ENCODE measurements around the gene OR12D1. TPM values are rescaled to one million over a fixed set of nuclear protein-coding genes. Genes with fewer than 3 reads are reported as not detected.

OR12D1 gene
- polyA plus RNA-seq, 2 donors, result not detected

DNA sequence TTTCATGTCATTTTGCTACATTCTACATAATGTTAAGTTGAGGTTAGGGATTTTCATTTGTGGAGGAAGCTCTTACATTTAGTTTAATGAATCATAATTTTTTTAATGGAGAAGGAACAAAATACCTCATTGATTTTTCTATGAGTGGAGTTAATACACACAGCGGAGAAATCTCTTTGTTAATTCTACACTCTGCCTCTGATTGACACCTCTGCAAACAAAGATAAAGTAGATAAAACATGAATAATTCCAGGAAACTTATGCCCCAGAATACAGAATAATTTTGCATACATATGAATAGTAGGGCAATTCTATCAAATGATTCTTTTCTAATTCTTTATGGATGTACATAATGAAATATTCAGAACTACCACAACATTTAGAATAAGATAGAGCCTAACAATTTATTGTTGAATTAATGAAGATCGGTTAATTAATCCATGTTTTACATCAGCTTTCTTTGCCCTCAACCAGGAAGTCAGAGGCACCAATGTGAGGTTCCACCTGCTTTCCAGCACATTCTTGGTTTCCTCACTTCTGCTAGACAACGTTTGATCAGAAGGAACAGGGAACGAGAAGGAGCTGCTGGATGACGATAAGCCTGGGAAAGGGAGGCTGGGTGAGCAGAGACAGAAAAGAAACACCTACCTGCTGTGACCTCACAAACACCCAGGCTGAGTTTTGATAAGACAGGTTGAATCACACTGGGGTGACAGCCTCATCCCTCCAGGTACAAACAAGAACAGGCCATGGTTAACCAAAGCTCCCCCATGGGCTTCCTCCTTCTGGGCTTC is 46.5 kb downstream of the OR12D1 start:
- H3K4me1 ChIP-seq (ENCODE audit: control insufficient read depth in 2 of 2, insufficient read depth in 2 of 2, low read length in 1 of 2), result no peaks in the 10 kb centered on the region
- H3K9me3 ChIP-seq (ENCODE audit: control insufficient read depth in 2 of 2, insufficient read depth in 1 of 2, low read depth in 1 of 2, low read length in 1 of 2), result no peaks in the 10 kb centered on the region
- H3K27me3 ChIP-seq (ENCODE audit: control insufficient read depth in 1 of 2, insufficient read depth in 2 of 2, low read length in 2 of 2), result no peaks in the 10 kb centered on the region
- H3K27ac ChIP-seq (ENCODE audit: low read depth in 2 of 2, low read length in 1 of 2), result no peak overlapping the region
- WGBS, 2 donors, result 63 to 65% methylated on average over 5 of the region's 5 CpGs
- no peaks in the 10 kb centered on the region for H3K36me3 ChIP-seq (ENCODE audit: control insufficient read depth in 2 of 2, insufficient read depth in 2 of 2, low read length in 1 of 2)
- H3K4me3 ChIP-seq (ENCODE audit: low read depth in 1 of 2, low read length in 2 of 2), result no peak overlapping the region

DNA sequence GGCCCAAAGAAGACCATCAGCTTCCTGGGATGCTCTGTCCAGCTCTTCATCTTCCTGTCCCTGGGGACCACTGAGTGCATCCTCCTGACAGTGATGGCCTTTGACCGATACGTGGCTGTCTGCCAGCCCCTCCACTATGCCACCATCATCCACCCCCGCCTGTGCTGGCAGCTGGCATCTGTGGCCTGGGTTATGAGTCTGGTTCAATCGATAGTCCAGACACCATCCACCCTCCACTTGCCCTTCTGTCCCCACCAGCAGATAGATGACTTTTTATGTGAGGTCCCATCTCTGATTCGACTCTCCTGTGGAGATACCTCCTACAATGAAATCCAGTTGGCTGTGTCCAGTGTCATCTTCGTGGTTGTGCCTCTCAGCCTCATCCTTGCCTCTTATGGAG is 47.3 kb downstream of the OR12D1 start:
- no peaks in the 10 kb centered on the region for H3K4me1 ChIP-seq (ENCODE audit: control insufficient read depth in 2 of 2, insufficient read depth in 2 of 2, low read length in 1 of 2)
- no peaks in the 10 kb centered on the region for H3K27me3 ChIP-seq (ENCODE audit: control insufficient read depth in 1 of 2, insufficient read depth in 2 of 2, low read length in 2 of 2)
- no peaks in the 10 kb centered on the region for H3K36me3 ChIP-seq (ENCODE audit: control insufficient read depth in 2 of 2, insufficient read depth in 2 of 2, low read length in 1 of 2)
- WGBS, 2 donors, result 80% methylated on average over 6 of the region's 6 CpGs
- no peak overlapping the region for H3K27ac ChIP-seq (ENCODE audit: low read depth in 2 of 2, low read length in 1 of 2)
- H3K9me3 ChIP-seq (ENCODE audit: control insufficient read depth in 2 of 2, insufficient read depth in 1 of 2, low read depth in 1 of 2, low read length in 1 of 2), result no peaks in the 10 kb centered on the region
- H3K4me3 ChIP-seq (ENCODE audit: low read depth in 1 of 2, low read length in 2 of 2), result no peak overlapping the region

DNA sequence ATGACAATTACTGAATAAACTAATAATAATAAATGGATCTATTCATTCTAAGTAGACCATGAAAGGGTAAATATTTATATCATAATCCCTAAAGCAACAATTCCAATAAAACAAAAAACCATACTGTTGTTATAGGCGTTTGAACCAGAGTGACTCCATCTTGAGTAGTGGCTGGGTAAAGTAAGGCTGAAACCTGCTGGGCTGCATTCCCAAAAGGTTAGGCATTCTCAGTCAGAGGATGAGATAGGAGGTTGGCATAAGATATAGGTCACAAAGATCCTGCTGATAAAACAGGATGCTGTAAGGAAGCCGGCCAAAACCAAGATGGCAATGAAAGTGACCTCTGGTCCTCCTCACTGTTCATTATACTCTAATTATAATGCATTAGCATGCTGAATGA is 50.6 kb downstream of the OR12D1 start:
- 54 to 58% methylated on average over 2 of the region's 2 CpGs for WGBS, 2 donors
- Histone ChIP-seq H3K4me1 (ENCODE audit: control insufficient read depth in 2 of 2, insufficient read depth in 2 of 2, low read length in 1 of 2) (no peaks in the 10 kb centered on the region), H3K27me3 (ENCODE audit: control insufficient read depth in 1 of 2, insufficient read depth in 2 of 2, low read length in 2 of 2) (no peaks in the 10 kb centered on the region), H3K4me3 (ENCODE audit: low read depth in 1 of 2, low read length in 2 of 2) (no peak overlapping the region), H3K36me3 (ENCODE audit: control insufficient read depth in 2 of 2, insufficient read depth in 2 of 2, low read length in 1 of 2) (no peaks in the 10 kb centered on the region), H3K9me3 (ENCODE audit: control insufficient read depth in 2 of 2, insufficient read depth in 1 of 2, low read depth in 1 of 2, low read length in 1 of 2) (no peaks in the 10 kb centered on the region), H3K27ac (ENCODE audit: low read depth in 2 of 2, low read length in 1 of 2) (no peak overlapping the region)

DNA sequence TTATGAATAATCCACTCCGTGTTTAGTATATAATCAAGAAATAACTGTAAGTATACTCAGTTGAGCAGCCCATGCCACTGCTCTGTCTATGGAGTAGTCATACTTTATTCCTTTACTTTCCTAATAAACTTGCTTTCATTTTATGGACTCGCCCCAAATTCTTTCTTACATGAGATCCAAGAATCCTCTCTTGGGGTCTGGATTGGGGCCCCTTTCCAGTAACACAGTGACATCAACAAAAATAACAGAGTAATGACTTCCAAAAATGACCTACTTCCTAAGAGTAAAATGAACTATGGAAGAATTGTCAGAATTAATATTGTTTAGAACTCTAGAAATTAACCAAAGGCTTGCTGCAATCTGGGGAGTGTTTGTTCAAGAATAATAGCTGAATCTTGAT is 51.1 kb downstream of the OR12D1 start:
- 86 to 91% methylated on average over 2 of the region's 2 CpGs for WGBS, 2 donors
- Histone ChIP-seq H3K4me3 (ENCODE audit: low read depth in 1 of 2, low read length in 2 of 2) (no peak overlapping the region), H3K36me3 (ENCODE audit: control insufficient read depth in 2 of 2, insufficient read depth in 2 of 2, low read length in 1 of 2) (no peaks in the 10 kb centered on the region), H3K27me3 (ENCODE audit: control insufficient read depth in 1 of 2, insufficient read depth in 2 of 2, low read length in 2 of 2) (no peaks in the 10 kb centered on the region), H3K4me1 (ENCODE audit: control insufficient read depth in 2 of 2, insufficient read depth in 2 of 2, low read length in 1 of 2) (no peaks in the 10 kb centered on the region), H3K9me3 (ENCODE audit: control insufficient read depth in 2 of 2, insufficient read depth in 1 of 2, low read depth in 1 of 2, low read length in 1 of 2) (no peaks in the 10 kb centered on the region), H3K27ac (ENCODE audit: low read depth in 2 of 2, low read length in 1 of 2) (no peak overlapping the region)

DNA sequence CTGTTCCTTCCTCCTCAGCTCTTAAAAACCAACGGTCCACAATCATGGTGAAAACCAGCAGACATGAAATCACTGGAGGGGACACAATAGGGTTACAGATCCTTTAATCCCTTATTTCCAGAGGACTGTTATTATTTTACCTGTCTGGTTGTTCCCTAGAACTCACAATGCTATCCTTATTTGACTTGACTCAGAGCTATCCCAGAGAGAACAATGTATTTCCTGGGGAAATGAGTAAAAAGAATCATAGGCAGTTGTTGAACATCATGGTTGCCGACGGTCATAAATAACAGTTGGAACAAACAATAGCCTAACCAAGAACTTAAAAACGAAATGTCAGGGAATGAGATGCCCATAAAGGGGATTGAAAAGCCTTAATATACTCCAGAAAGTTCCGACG is 51.5 kb downstream of the OR12D1 start:
- H3K4me1 ChIP-seq (ENCODE audit: control insufficient read depth in 2 of 2, insufficient read depth in 2 of 2, low read length in 1 of 2), result no peaks in the 10 kb centered on the region
- no peak overlapping the region for H3K27ac ChIP-seq (ENCODE audit: low read depth in 2 of 2, low read length in 1 of 2)
- no peak overlapping the region for H3K4me3 ChIP-seq (ENCODE audit: low read depth in 1 of 2, low read length in 2 of 2)
- WGBS, 2 donors, result 52 to 62% methylated on average over 6 of the region's 6 CpGs
- no peaks in the 10 kb centered on the region for H3K27me3 ChIP-seq (ENCODE audit: control insufficient read depth in 1 of 2, insufficient read depth in 2 of 2, low read length in 2 of 2)
- no peaks in the 10 kb centered on the region for H3K36me3 ChIP-seq (ENCODE audit: control insufficient read depth in 2 of 2, insufficient read depth in 2 of 2, low read length in 1 of 2)
- H3K9me3 ChIP-seq (ENCODE audit: control insufficient read depth in 2 of 2, insufficient read depth in 1 of 2, low read depth in 1 of 2, low read length in 1 of 2), result no peaks in the 10 kb centered on the region

Other genes starting within 250 kb of the OR12D1 start
- not detected for gene OR2J2, start 244.0 kb upstream of the OR12D1 start, polyA plus RNA-seq
- not detected for gene OR14J1, start 113.2 kb upstream of the OR12D1 start, polyA plus RNA-seq
- gene OR5V1, start 46.1 kb upstream of the OR12D1 start, polyA plus RNA-seq, result not detected
- not detected for gene OR12D3, start 39.6 kb upstream of the OR12D1 start, polyA plus RNA-seq
- not detected for gene OR12D2, start 19.3 kb upstream of the OR12D1 start, polyA plus RNA-seq
- gene OR10C1, start 24.4 kb downstream of the OR12D1 start, polyA plus RNA-seq, result not detected
- gene OR11A1, start 42.1 kb downstream of the OR12D1 start, polyA plus RNA-seq, result not detected
- gene OR2H1, start 42.2 kb downstream of the OR12D1 start, polyA plus RNA-seq, result not detected
- gene MAS1L, start 73.0 kb downstream of the OR12D1 start, polyA plus RNA-seq, result not detected
- gene UBD, start 144.8 kb downstream of the OR12D1 start, polyA plus RNA-seq, result 1 to 10 TPM in 1 of 2 donors, under 1 TPM in 1; 0.61 to 2.3 TPM
- gene OR2H2, start 170.2 kb downstream of the OR12D1 start, polyA plus RNA-seq, result not detected
- gene GABBR1, start 218.3 kb downstream of the OR12D1 start, polyA plus RNA-seq, result 10 to 100 TPM; 13.0 to 28.1 TPM
- not detected for gene MOG, start 242.2 kb downstream of the OR12D1 start, polyA plus RNA-seq

Measured in esophagus (tissue), 2 donors.